Hypothalamus (tissue), 51 donors: Measurements from ENCODE around the gene GBP4.
A peak's percentile ranks its signal among the peaks of the same experiment; 100 is the strongest.

Source experiments
- DNase-seq, 51 donors: peaks; one replicate each; lab custom pipeline; 2025; lab: John Stamatoyannopoulos, UW

GBP4 gene

GRCh38 chr1:89171067-89171438 is 27.7 kb downstream of the GBP4 start:
- DNase-seq = no peak

GRCh38 chr1:89170170-89171066 is 28.3 kb downstream of the GBP4 start:
- DNase-seq = no peak

- no peak for DNase-seq
These were observed 29.6 kb downstream of the GBP4 start for GRCh38 chr1:89169166-89169565.

GRCh38 chr1:89167590-89168230 is 31.0 kb downstream of the GBP4 start:
- DNase-seq = no peak

- no peak for DNase-seq
These were observed 32.0 kb downstream of the GBP4 start for GRCh38 chr1:89166705-89167104.

GRCh38 chr1:89165811-89166210 is 32.9 kb downstream of the GBP4 start:
- no peak for DNase-seq

GRCh38 chr1:89151047-89151446 is 47.7 kb downstream of the GBP4 start:
- no peak for DNase-seq

GRCh38 chr1:89149976-89150375 is 48.8 kb downstream of the GBP4 start:
- no peak for DNase-seq

- peak in 17 of 51 donors; percentile 2 to 36 (median 18) for DNase-seq
These were observed 49.5 kb downstream of the GBP4 start for GRCh38 chr1:89149229-89149628.

- DNase-seq = no peak
These were observed 50.8 kb downstream of the GBP4 start for GRCh38 chr1:89147678-89148658.

- DNase-seq = no peak
These were observed 52.0 kb downstream of the GBP4 start for GRCh38 chr1:89146721-89147120.

- no peak for DNase-seq
These were observed 55.3 kb downstream of the GBP4 start for GRCh38 chr1:89143484-89143883.

GRCh38 chr1:89142160-89142559 is 56.6 kb downstream of the GBP4 start:
- no peak for DNase-seq

GRCh38 chr1:89133747-89134146 is 65.0 kb downstream of the GBP4 start:
- no peak for DNase-seq
